GM19438 (cell line): ENCODE data around the gene MEIKIN.

Experiments
- ATAC-seq: cut with Tn5 transposase; IDR thresholded peaks from one replicate; pipeline ENCODE4 v1.9.1; 2021; ENCODE audit warnings: low read depth; ENCODE audit not compliant: unreplicated experiment

MEIKIN gene, protein sequence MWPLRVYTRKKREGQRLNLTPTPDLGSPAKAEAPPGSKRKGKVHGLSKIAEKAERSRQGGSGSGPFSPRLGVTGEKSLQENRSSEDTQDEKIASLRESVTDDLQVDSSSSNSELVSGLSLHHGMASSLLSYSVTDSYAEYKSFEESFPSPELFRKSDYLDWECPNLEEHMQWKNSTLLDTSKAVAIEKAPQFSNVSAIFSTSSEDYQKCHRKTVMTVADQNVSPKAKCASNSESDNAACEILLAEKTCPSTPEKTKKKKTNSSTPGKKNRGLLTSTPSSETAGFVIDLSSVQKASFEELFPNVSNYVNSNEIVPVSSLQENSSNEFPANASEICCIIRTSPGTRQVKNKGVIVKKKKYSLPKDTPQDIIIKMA

DNA sequence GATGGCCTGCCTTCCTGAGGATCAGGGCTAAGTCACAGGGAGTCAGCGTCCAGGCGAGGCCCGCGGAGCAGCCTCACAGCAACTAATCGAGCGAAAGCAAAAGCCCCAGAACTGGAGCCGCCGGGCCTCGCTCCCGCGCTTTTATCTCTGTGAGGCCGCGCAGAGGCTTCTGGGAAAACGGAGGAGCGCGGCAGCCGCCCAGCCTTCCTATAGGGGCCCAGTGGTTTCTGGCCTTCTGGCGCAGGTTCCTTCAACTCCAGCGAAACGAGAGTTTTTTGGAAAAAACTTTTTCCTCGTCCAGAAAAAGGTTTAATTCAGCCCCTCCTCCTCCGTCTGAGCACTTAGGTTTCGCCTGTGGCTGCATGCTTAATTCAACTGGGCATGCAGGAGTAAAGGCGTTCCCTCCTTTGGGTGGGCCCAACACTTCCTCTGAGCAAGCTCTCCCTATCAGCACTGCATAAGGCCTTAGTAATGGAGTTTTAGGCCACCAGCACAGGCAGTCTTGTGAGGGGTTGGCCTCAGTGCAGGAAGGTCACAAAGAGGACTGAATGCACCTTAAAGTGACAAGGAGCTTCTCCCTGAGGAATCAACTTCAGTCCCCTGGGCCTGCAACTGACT is at the start of gene MEIKIN:
TSS of gene MEIKIN (minus strand) at position 113 of the 618 bp plus-strand sequence. CDS start 158 bp downstream, outside the sequence.
- ATAC-seq, result no peak

DNA sequence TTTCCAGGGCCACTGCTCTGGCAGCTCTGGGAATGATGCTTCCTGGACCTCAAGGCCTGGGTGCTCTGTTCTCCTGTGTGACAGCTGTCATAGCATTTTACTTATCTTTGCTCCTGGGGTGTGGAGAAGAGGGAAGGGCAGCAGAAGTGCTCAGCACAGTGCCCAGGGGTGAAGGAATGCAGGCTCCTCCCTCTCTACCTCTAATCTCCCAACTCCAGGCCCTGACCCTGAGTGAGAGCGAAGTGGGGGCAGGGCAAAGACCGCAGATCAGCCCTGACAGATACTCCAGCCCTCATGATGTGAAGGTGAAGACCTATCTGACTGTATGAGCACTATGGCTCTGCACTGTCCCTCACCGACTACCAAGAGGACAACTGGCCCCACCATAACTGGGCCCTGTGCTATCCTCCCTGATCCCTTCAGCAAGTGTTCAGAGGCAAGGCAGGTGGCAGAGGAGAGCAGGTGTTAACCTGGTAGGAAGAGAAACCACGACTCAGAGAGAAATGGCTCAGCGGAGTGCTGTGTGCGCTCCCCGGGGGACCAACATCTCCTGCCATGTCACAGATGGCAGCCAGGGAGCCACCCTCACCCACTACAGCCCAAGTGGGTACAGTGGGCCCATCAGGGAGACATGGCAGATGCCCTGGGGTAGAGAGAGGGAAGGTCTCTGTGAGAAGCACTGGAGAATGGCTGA is 49.2 kb upstream of the MEIKIN start:
- ATAC-seq, result no peak

DNA sequence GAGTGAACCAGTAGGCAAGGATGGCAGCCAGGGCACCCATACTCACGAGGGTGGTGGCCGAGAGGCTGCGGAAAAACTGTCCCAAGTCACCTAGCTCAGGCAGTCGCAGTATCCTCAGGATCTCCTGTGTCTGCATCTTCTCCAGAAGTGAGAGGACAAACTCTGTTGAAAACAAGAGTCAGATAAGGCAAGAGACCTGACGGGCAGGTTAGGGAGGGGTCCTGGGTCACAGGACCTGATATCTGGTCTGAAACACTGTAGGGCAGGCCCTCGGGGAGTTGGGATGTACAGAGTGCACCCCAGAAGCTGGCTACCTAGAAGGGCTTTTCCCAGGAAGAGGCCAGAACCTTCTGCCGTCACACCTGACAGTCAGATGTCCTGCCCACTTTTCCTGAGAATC is 48.6 kb upstream of the MEIKIN start:
- no peak for ATAC-seq

DNA sequence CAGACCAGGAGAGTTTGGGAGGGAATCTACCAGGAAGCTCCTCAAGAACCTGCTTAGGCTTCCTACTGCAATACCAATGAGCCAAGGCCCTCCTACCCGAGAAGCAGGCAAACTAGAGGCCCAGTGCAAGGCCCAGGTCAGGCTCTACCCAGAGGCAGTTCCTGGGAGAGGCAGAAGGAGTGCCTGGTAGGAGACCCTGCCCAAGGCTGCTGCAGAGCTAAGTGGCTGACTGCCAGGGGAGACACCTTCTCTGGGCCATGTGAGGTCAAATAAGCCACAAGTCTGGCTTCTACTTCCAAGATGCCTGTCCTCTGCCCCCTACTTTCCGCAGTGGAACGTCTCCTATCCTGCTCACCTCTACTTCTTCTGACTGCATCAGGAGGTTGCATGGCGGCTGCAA is 48.2 kb upstream of the MEIKIN start:
- no peak for ATAC-seq

DNA sequence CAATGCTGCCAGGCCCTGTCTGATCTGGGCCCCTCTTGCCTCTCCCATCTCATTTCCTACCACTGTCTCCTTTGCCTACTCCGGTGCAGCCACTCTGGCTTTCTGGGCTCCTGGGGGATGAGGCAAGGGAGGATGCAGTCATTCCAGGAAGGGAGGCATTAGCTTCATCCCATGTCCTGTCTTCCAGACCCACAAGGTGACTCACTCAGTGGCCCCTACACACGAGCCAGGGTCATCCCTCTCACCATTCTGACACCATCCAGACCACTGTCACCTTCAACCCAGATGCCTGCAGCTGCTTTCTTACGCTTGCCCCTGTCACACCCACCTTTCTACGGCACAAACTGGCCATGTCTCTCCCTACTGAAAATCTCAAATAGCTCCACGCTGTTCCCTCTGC is 46.9 kb upstream of the MEIKIN start:
- ATAC-seq, result no peak

DNA sequence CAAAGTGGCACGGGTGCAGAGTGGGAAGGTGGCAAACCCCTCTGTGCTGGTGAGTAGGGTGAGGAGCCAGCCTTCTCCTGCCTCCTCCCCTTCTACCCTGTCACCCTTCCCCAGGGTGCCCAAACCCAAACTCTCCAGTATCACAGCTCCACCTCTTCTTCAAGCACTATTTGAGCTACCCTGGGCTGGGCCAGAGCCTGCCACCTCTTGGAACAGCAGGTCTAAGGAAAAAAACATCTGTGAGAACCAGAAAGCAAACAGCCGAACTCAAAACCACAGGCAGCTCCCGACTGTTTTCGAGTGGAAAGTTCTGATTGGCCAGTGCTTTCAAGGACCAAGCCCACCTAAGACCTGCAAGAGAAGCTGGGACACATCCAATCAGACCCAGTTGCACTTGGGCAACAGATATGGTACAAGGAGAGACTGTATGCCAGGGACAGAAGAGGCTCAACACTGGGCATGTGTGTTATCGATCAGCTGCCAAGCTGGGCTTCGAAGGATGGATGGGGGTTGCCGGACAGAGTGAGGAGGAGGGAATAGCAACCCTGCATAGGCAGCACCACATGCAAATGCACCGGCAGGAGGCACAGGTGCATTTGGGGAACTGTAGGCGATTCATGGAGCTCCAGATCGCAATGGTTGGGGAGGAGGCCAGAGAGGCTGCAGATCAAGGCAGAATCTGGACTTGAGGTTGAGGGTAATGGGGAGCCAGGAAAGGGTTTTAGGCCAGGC is 46.3 kb upstream of the MEIKIN start:
- no peak for ATAC-seq

DNA sequence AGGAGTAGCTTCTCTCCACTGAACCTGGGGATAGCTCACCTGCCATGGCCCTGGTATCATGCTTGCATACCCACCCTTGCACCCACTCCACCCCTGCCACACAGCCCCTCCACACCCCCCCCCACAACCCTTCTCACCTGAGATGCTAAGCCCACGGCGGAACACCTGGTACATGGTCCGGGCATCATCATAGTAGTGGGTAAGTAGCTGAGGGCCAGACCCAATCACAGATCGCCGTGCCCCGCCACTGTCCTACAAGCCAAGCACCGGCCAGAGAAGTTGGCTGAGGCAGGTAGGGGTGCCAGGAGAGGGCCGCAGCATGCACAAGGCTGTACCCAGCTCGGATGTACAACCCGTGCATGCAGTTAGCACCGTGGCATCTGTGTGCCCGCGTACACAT is 45.3 kb upstream of the MEIKIN start:
- no peak for ATAC-seq

DNA sequence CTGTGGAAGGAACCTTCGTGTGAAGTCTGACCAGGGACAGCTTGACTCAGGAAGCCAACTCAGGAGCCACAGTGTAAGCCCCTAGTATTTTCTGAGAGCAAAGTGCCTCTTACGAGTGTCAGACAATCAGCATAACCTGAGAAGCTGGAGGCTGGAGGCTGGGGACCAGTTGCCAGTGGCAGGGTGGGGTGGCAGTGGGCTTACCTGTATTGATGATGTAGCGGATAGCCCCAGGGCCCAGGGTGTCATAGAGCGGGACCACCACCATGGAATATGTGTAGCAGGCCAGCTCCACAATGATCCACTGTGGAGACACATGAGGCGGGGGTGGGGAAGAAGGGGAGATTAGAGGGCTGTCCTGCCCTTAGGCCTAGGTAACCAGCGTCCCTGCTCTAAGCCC is 43.1 kb upstream of the MEIKIN start:
- no peak for ATAC-seq

DNA sequence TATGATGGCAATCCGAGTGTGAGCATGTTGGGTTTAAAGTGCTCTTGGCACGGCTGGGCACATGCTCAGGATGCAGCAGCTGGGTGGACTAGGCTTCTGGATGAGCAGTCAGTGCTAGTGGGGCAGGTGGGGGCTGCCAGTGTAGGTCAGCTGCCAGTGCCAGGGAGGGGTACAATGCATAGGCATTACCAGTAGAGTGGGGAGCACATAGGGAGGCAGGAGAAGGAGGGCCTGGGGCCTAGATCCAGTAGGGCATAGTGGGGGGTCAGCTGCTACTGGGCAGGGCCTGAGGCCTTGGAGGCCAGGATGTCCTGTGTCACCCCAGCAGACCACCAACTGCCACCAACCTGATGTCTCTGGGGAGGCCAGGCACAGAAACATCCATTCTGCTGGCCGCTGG is 41.8 kb upstream of the MEIKIN start:
- ATAC-seq, result no peak

DNA sequence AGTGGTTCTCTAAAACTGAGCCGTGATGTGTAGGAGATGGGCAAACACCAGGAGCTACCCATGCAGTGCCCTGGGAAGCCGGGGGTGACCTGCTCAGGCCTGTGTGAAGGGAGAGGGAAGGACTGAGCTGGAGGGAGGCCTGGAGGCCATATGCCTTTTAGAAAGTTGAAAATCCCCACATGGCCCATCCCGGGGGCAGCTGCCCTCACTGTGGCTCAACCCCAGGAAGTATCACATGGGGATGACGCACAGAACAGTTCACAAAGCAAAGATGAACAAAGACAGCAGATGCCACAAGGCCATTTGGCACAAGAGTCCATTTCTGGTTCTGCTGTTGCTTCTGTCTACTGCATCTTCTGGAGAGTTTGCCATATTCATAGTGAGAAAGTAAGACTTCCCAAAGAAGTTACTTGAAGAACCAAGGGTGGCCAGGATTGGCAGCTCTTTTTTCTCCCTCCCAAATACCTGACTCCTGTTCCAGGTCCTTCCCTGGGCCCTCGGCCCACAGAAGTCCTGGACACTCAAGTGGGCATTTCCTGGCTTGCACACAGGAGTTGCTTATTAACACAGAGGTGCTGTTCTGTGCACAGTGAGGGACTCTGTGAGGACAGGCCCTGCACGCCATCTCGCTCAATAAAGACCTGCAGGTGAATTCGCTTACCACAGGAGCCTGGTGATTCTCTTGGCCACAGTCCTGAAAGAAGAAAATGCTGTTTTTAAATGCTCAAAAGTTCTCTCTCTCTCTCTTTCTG is 40.9 kb upstream of the MEIKIN start:
- no peak for ATAC-seq

DNA sequence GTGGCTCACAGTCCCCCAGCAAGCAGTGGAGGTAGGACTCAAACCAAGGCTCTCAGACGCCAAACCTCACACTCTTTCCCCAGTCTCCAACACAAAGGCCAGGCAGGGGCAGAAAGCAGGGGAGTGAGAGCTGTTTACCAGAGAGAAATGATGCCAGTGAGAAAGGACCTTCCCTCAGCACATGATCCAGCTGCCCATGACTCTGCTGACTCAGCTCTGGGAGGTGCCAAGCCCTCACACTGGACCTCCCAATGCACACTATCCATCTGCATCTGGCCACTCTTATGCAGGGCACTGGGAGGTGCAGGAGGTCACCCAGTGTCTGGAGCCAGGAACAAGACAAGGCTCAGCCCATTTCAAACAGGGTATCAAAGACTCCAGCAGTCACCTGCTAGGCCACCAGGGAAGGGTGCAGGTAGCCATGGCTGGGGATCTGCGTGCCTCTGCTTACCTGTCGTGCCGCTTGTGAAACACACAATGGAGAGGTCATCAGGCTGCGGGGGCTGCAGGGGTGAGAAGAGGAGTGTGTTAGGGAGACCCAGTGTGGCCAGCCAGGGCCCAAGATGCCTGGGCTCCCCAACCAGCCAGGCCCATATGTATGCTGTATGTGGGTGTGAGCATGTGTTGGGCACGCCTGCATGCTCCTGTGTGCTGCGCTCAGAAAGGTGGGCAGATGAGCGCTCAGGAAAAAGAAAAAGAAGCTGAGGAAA is 39.6 kb upstream of the MEIKIN start:
- ATAC-seq, result no peak

DNA sequence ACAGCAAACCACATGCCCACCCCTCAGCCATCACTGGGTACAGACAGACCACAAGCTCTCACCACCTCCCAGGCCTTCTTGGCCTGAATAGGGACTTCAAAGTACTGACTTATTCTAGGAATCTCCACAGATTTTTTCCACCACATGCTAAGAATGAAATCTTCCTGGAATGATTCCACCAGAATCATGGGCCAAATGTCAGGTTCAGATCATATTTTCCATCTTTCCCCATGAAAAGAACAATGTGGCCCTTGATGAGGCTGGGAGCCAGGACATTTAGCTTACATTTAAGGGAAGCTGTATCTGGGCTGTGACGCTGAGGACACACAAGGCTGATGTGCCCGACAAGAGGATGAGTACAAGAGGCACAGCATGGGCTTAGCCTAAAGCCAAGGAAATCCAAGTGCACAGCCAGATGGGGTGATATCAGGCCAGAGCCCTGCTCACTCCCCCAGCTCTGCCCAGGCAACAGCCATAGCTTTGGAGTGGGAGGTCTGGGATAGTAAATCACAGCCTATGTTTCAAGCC is 37.8 kb upstream of the MEIKIN start:
- ATAC-seq, result no peak

DNA sequence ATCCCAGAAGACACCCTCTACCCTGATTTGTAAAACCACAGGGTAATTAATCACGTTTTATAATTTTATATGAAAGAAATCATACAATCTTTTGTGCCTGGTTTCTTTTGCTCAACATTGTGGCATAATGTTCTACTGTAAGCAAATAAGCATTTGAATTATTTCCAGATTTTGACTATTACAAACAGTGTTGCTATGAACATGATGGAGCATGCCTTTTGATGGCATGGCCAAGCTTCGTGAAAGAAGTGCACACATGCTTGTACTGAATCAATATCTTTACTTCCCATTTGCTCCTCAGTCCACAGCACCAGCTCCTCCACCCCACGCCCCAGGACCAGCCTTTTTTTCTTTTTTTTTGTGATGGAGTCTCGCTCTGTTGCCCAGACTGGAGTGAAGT is 36.1 kb upstream of the MEIKIN start:
- ATAC-seq, result no peak

DNA sequence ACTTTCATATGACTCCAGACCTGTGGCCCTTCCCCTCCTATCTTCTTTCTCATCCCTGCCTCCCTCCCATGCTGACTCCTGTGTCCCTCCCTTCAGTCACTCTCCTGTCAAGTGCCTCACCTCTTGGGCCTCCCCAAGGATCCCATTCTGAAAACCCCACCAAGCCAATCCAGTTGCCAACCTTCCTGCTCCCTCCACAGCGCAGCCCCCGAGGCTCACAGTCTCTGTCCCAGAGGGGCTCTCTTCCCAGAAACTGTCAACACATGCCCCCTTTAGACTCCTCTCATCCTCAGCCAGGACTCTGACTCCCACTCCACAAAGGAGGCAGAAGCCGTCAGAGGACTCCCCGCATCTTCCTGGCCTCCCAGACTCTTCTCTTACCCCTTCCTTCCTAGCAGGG is 35.2 kb upstream of the MEIKIN start:
- ATAC-seq, result no peak

DNA sequence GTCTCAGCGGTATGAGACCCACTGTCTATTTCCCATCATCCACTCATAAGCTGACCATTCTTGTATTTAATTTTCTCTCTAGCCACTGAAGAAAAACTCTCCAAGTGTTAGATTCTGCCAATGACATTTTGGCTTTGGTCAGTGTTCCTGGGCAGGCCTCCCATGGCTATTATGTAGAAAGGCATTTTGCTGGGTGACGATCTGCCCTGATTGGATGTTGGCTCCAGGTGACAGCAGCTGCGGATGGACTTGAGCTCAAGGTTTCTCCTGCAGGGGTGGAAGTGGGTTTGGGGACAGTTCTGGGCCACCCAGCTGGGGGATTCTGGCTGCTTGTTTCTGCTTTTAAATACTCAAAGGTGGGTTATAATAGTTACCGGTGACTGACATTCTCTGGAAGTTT is 34.4 kb upstream of the MEIKIN start:
- ATAC-seq, result no peak

DNA sequence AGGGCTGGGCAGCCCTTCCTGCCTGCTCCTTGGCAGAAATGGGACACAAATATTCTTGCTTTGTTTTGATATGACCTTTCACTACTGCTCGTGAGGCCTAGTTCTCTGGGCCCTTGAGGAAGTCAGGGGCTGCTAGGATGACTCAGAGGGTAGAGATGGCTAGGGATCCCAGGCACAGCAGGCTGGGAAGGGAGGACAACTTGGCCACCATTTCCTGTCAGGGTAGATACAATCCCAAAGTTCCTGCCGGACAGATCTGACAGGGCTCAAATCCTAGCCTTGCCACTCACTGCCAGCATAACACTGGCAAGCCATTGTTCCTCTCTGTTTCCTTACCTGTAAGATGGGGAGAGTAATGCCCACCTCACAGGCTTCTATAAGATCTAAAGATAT is 31.7 kb upstream of the MEIKIN start:
- ATAC-seq, result no peak

DNA sequence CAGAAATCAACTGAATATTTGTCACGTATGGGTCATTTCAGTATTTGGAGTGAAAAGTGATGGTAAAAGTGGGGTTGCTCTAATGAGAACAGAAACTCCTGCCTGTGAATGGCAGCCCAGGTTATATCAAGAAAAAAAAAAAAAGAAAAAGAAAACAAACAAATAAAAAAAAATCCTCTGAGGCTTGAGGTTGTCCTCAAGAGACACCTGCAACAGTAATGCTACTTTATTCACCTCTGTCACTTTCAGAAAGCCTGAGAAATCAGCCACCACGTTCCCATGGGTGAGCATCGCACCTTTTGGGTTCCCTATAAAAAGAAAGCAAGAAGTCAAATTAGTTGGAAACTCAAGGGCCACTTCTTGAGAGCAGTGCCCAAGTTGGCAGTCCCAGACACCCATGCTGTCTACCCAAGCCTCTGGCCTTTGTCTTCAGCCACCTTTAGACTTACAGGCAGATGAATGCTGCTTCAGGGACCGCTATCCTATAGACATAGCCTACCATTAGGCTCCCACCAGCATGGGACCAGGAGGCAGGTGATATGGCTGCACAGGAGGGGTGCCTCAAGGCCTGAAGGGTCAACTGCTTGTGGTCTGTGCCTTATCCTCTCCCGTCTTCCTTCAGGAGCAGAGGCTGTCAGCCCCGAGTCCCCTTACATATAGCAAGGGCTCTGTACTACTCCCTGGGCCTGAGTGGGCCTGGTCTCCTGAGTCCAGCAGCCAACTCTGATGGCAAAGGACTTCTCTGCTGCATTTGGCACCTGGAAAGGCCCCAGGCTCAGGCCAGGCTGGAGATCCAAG is 31.1 kb upstream of the MEIKIN start:
- ATAC-seq, result no peak

DNA sequence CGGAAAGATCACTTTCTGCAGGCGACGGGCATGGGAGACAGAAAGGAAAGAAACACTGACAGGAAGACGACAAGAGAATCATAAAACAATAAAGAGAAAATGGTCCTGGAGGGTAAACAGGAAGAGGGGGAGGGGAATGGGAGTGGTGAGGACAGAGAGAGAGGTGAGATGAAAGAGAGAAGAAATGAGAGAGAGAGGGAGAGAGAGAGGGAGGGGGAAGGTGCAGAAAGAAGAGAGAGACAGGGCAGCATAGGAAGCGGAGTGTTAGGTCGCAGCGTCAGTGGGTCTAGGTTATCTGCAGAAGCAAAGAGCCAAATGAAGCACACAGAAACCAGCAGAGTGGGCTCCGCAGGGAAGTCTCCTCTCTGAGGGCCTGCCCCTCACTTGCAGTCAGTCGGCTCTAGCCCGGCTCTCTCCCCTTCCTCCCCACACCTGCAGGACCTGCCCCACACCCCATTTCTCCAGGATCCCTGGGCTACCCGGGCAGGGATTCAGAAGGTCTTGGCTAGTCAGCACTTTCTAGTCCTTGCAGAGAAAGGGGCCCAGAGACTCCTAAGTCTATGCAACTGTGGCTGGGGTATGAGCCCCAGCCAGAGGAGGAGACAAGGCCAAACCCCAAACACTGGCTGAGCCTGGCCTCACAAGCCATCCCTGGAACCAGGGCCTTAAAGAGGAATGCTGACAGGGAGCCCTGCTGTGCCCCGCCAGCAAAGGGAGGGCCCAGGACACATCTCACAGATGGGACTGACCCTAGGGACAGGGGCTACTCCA is 29.7 kb upstream of the MEIKIN start:
- no peak for ATAC-seq
